ENCODE measurements around the gene SLC44A3. TPM values are rescaled to one million over a fixed set of nuclear protein-coding genes. Genes with fewer than 3 reads are reported as not detected.

Gene SLC44A3
- not detected for total RNA-seq

DNA sequence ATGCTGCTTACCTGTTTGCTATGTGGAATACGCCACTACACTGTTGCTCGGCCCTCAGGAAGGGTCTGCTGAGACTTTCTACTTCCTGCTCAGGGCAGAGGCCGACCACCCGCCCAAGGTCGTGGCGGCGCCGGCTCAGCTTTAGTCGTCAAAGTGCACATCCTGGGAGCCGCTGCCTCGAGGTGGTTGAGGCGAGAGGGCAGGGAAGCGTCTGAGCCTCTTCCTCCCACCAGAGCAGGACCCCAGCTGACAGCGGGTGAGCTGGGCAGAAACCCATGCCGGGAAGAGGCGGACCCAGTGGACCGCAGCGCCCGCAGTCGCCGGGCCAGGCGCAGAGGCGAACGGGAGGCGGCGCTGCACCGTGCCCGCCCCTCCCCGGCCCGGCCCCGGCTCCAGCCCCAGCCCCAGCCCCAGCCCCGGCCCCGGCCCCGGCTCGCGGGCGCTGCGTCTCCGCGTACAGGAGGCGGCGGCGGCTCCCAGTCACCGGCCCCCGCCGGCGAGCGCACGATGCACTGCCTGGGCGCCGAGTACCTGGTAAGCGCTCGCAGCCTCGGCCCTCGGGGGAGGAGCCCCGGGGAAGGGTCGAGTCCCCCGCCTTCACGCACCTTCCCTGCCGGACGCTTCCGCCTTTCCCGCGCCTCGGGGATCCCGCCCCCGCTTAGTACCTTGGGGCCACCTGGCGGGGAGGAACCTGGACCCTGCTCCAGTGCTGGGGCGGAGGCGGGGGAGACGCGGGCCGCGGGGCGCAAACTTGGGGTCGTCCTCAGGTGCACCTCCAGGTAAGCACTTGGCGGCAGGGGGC lies at the start of gene SLC44A3:
Gene SLC44A3, plus strand, starts transcription at position 413 of the 802 bp plus-strand sequence. Its CDS starts 95 bp downstream, at position 508.
- peak; percentile 78 for ATAC-seq
- CTCF ChIA-PET: interaction anchor here (1.1 kb wide), 1 partner anchor 34 kb away, joined by 3 read pairs; no protein-coding TSS in a partner anchor

DNA sequence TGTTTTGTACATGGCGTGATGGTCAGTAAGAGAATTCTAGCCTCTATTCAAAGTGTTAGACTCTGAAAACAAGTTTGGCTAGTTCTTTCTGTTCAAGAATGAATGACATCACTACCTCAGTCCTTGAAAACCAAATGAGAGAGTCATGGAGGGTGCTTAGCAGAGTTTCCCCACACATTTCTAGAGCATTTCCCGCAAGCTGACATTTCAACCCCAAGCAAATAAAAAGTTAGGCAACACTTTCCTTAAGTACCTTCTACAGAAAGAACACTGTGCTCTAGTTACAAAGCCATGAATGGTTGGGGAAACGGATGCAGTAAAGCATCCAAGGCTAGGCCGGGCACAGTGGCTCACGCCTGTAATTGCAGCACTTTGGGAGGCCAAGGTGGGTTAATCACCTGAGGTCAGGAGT lies 47.9 kb upstream of the SLC44A3 start:
- POLR2A ChIA-PET: no interaction called here
- Mint-ChIP-seq H3K4me3 (no peak overlapping the region), H3K4me1 (peaks cover 2% of the 10 kb centered on the region), H3K27ac (no peak overlapping the region), H3K9me3 (ENCODE audit: low read depth) (no peaks in the 10 kb centered on the region), H3K36me3 (ENCODE audit: low read depth) (no peaks in the 10 kb centered on the region), H3K27me3 (no peaks in the 10 kb centered on the region)
- no peak for ATAC-seq
- no peak for DNase-seq
- CTCF ChIA-PET: no interaction called here
- intact Hi-C loops (cut with DNase I, micrococcal nuclease): no loop called here

More for the DNA sequence above, at the start of gene SLC44A3:
- intact Hi-C loops (cut with DNase I, micrococcal nuclease): loop anchor here in 1 of 2 experiments (1.0 kb wide), 1 partner anchor 34 kb away; no protein-coding TSS in a partner anchor
- Mint-ChIP-seq H3K4me3 (peak within 1 kb of the TSS; percentile 57), H3K9me3 (ENCODE audit: low read depth) (no peaks in the 10 kb centered on the region), H3K36me3 (ENCODE audit: low read depth) (no peaks in the 10 kb centered on the region), H3K4me1 (no peaks in the 10 kb centered on the region), H3K27ac (no peak within 1 kb of the TSS), H3K27me3 (peaks cover 42% of the 10 kb centered on the region)
- DNase-seq: peak; percentile 63
- POLR2A ChIA-PET: no interaction called here

- Mint-ChIP-seq H3K4me3 (no peak overlapping the region), H3K4me1 (peaks cover 2% of the 10 kb centered on the region), H3K27me3 (no peaks in the 10 kb centered on the region), H3K27ac (no peak overlapping the region), H3K9me3 (ENCODE audit: low read depth) (no peaks in the 10 kb centered on the region), H3K36me3 (ENCODE audit: low read depth) (no peaks in the 10 kb centered on the region)
- intact Hi-C loops (cut with DNase I, micrococcal nuclease): no loop called here
- ATAC-seq: no peak
- ChIA-PET POLR2A (no interaction called here), CTCF (interaction anchor here (0.9 kb wide), 1 partner anchor 31 kb away, joined by 3 read pairs; no protein-coding TSS in a partner anchor)
- no peak for DNase-seq
Observed at GRCh38 chr1:94772845-94773244, 47.3 kb upstream of the SLC44A3 start.

GRCh38 chr1:94773296-94773809 lies 46.8 kb upstream of the SLC44A3 start:
- ChIA-PET CTCF (interaction anchor here (0.8 to 0.9 kb wide), 2 partner anchors 30 to 33 kb away, joined by 3 read pairs; no protein-coding TSS in a partner anchor), POLR2A (no interaction called here)
- ATAC-seq: no peak
- H3K27me3 Mint-ChIP-seq: no peaks in the 10 kb centered on the region
- H3K4me3 Mint-ChIP-seq: no peak overlapping the region
- H3K27ac Mint-ChIP-seq: no peak overlapping the region
- H3K9me3 Mint-ChIP-seq (ENCODE audit: low read depth): no peaks in the 10 kb centered on the region
- no peaks in the 10 kb centered on the region for H3K4me1 Mint-ChIP-seq
- no peak for DNase-seq
- intact Hi-C loops (cut with DNase I, micrococcal nuclease): no loop called here
- H3K36me3 Mint-ChIP-seq (ENCODE audit: low read depth): no peaks in the 10 kb centered on the region

DNA sequence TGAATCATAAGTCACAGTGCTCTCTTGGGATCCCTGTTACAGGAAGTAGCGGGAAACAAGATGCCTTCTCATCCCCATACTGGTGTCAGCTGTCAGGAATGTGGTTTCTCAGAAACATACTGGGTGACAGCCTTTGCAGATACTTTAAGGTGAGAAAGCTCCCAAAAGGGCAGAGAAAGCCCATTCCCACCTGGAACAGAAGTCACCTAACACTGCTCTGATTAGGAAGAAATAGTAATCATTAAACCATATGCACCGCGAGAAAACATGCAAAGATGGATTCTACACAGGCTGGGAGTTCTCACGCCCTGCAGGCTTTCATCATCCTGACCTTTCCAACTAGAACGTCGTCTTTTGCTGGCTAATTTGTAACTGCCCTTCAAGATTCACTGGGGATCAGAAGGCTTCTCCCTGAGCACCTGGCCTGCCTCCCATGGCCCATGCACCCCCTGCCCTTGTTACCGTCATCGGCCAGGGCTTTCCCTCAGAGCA lies 46.2 kb upstream of the SLC44A3 start:
- Mint-ChIP-seq H3K4me3 (no peak overlapping the region), H3K36me3 (ENCODE audit: low read depth) (no peaks in the 10 kb centered on the region), H3K9me3 (ENCODE audit: low read depth) (no peaks in the 10 kb centered on the region), H3K4me1 (no peaks in the 10 kb centered on the region), H3K27me3 (no peaks in the 10 kb centered on the region), H3K27ac (no peak overlapping the region)
- ChIA-PET CTCF (interaction anchor here (0.6 to 0.8 kb wide), 3 partner anchors 18 to 248 kb away, joined by 3 read pairs; no protein-coding TSS in a partner anchor), POLR2A (no interaction called here)
- no peak for DNase-seq
- ATAC-seq: no peak
- intact Hi-C loops (cut with DNase I, micrococcal nuclease): no loop called here

DNA sequence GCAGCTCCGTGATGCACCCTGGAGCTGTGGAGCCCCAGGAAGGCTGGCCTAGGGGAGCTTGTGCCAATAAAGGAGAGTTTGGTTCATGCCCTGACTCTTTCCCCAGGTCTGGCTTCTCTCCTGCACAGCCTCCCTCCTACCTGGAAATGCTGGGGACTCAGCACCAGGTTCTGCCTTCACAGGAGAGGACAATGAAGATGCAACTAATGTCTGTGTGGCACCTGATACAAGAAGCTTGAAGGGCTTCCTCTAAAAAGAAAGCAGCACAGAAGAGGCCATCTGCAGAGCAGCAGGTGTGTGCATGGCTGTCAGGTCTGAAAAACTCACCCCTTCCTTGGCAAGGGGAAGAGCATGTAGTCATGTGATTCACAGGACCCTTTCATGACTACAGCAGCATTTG lies 43.7 kb upstream of the SLC44A3 start:
- no peaks in the 10 kb centered on the region for H3K9me3 Mint-ChIP-seq (ENCODE audit: low read depth)
- CTCF ChIA-PET: no interaction called here
- intact Hi-C loops (cut with DNase I, micrococcal nuclease): no loop called here
- DNase-seq: no peak
- ATAC-seq: no peak
- POLR2A ChIA-PET: no interaction called here
- no peaks in the 10 kb centered on the region for H3K4me1 Mint-ChIP-seq
- peaks cover 7% of the 10 kb centered on the region for H3K27me3 Mint-ChIP-seq
- H3K36me3 Mint-ChIP-seq (ENCODE audit: low read depth): no peaks in the 10 kb centered on the region
- no peak overlapping the region for H3K4me3 Mint-ChIP-seq
- no peak overlapping the region for H3K27ac Mint-ChIP-seq

DNA sequence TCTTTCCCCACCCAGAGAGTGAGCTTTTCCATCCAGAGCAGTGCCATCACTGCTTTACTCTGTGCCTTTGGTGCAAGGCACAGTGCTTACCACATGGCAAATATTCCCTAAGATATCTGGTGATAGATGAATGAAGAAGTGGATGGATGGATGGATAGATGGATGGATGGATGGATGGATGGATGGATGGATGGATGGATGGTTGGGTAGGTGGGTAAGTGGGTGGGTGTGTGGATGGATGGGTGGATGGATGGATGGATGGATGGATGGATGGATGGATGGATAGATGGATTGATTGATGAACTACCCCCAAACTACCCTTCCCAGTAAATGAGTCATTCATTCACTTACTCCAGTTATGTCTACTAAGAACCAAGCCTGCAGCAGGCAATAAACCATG lies 42.9 kb upstream of the SLC44A3 start:
- ATAC-seq (no peak), DNase-seq (no peak)
- intact Hi-C loops (cut with DNase I, micrococcal nuclease): no loop called here
- POLR2A ChIA-PET: no interaction called here
- Mint-ChIP-seq H3K9me3 (ENCODE audit: low read depth) (no peaks in the 10 kb centered on the region), H3K36me3 (ENCODE audit: low read depth) (no peaks in the 10 kb centered on the region), H3K27ac (no peak overlapping the region), H3K27me3 (peaks cover 7% of the 10 kb centered on the region), H3K4me3 (no peak overlapping the region), H3K4me1 (no peaks in the 10 kb centered on the region)
- CTCF ChIA-PET: no interaction called here

DNA sequence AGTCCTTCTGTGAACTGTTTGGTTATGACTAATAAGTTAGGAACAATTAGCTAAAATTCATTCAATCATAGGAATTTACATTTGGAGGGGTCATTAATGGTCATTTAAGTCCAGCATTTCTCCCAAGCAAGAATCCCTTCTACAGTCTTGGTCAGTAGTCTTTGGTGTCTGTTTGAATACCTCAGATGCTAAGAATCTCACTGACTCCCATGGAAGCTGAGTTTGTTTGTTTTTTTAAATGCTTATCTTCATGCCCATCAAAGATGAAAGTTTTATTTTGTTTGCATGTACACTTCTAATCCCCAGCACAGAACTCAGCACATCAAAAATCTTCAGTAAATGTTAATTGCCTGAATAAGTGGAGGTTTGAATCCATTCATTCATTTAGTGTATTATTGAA lies 41.3 kb upstream of the SLC44A3 start:
- Mint-ChIP-seq H3K4me1 (no peaks in the 10 kb centered on the region), H3K27ac (no peak overlapping the region), H3K36me3 (ENCODE audit: low read depth) (no peaks in the 10 kb centered on the region), H3K4me3 (no peak overlapping the region), H3K27me3 (peaks cover 7% of the 10 kb centered on the region), H3K9me3 (ENCODE audit: low read depth) (no peaks in the 10 kb centered on the region)
- no peak for DNase-seq
- CTCF ChIA-PET: interaction anchor here (0.5 to 0.6 kb wide), 2 partner anchors 27 to 296 kb away, joined by 3 read pairs; no protein-coding TSS in a partner anchor
- ATAC-seq: no peak
- intact Hi-C loops (cut with DNase I, micrococcal nuclease): no loop called here
- POLR2A ChIA-PET: no interaction called here

GRCh38 chr1:94783342-94784189 lies 36.6 kb upstream of the SLC44A3 start:
- Mint-ChIP-seq H3K4me3 (no peak overlapping the region), H3K4me1 (no peaks in the 10 kb centered on the region), H3K9me3 (ENCODE audit: low read depth) (no peaks in the 10 kb centered on the region), H3K27me3 (peaks cover 10% of the 10 kb centered on the region), H3K27ac (no peak overlapping the region), H3K36me3 (ENCODE audit: low read depth) (no peaks in the 10 kb centered on the region)
- intact Hi-C loops (cut with DNase I, micrococcal nuclease): no loop called here
- no peak for DNase-seq
- POLR2A ChIA-PET: no interaction called here
- ATAC-seq: no peak
- CTCF ChIA-PET: no interaction called here

- DNase-seq (no peak), ATAC-seq (no peak)
- Mint-ChIP-seq H3K9me3 (ENCODE audit: low read depth) (no peaks in the 10 kb centered on the region), H3K27ac (no peak overlapping the region), H3K27me3 (peaks cover 10% of the 10 kb centered on the region), H3K4me3 (no peak overlapping the region), H3K4me1 (no peaks in the 10 kb centered on the region), H3K36me3 (ENCODE audit: low read depth) (no peaks in the 10 kb centered on the region)
- ChIA-PET CTCF (no interaction called here), POLR2A (no interaction called here)
- intact Hi-C loops (cut with DNase I, micrococcal nuclease): no loop called here
Observed at GRCh38 chr1:94784190-94784515, 36.0 kb upstream of the SLC44A3 start.

DNA sequence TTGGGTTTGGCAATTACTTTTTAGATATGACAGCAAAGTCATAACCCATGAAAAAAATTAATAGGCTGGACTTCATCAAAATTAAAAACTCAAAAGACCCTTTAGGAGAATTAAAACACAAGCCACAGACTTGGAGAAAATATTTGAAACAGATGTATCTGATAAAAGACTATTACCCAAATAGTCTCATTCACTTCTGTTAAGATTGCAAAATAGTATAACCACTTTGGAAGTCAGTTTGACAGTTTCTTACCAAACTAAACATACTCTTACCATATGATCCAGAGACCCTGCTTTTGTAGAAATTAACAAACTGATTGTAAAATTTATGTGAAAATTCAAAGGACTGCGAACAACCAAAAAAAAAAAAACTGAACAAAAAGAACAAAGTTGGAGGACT lies 32.5 kb upstream of the SLC44A3 start:
- Mint-ChIP-seq H3K27ac (no peak overlapping the region), H3K4me3 (no peak overlapping the region), H3K9me3 (ENCODE audit: low read depth) (no peaks in the 10 kb centered on the region), H3K27me3 (peaks cover 4% of the 10 kb centered on the region), H3K4me1 (peaks cover 2% of the 10 kb centered on the region), H3K36me3 (ENCODE audit: low read depth) (no peaks in the 10 kb centered on the region)
- CTCF ChIA-PET: no interaction called here
- no peak for DNase-seq
- intact Hi-C loops (cut with DNase I, micrococcal nuclease): no loop called here
- no peak for ATAC-seq
- POLR2A ChIA-PET: no interaction called here

All from activated CD4-positive, alpha-beta T cell treated with anti-CD3 and anti-CD28 coated beads for 36 hours (primary cell).